Left hindlimb (tissue), 1 donor: ENCODE results near the gene CYP1A2.

ENCODE experiments used
- DNase-seq: peaks from one replicate; pipeline ENCODE4 v3.0.0-alpha.2; 2018

Gene CYP1A2

GRCh38 chr15:74790080-74790916 is 41.7 kb downstream of the CYP1A2 start:
- DNase-seq, result peak; percentile 84

GRCh38 chr15:74791007-74791406 is 42.4 kb downstream of the CYP1A2 start:
- DNase-seq, result no peak

- no peak for DNase-seq
These were observed 43.0 kb downstream of the CYP1A2 start for GRCh38 chr15:74791667-74792066.

GRCh38 chr15:74792227-74793016 is 43.8 kb downstream of the CYP1A2 start:
- no peak for DNase-seq

- no peak for DNase-seq
These were observed 44.7 kb downstream of the CYP1A2 start for GRCh38 chr15:74793135-74794028.

GRCh38 chr15:74794248-74794969 is 45.8 kb downstream of the CYP1A2 start:
- no peak for DNase-seq

GRCh38 chr15:74794970-74795349 is 46.3 kb downstream of the CYP1A2 start:
- no peak for DNase-seq

GRCh38 chr15:74795966-74796625 is 47.5 kb downstream of the CYP1A2 start:
- DNase-seq, result no peak

GRCh38 chr15:74798388-74799254 is 50.0 kb downstream of the CYP1A2 start:
- no peak for DNase-seq

GRCh38 chr15:74799255-74799855 is 50.7 kb downstream of the CYP1A2 start:
- DNase-seq, result no peak

- DNase-seq, result no peak
These were observed 51.4 kb downstream of the CYP1A2 start for GRCh38 chr15:74799856-74800558.

GRCh38 chr15:74800559-74801094 is 52.0 kb downstream of the CYP1A2 start:
- DNase-seq, result no peak

GRCh38 chr15:74801311-74801997 is 52.8 kb downstream of the CYP1A2 start:
- no peak for DNase-seq

GRCh38 chr15:74802290-74802689 is 53.6 kb downstream of the CYP1A2 start:
- DNase-seq, result no peak

GRCh38 chr15:74802862-74803447 is 54.3 kb downstream of the CYP1A2 start:
- DNase-seq, result no peak

- no peak for DNase-seq
These were observed 56.3 kb downstream of the CYP1A2 start for GRCh38 chr15:74804935-74805334.
